Raji (cell line): ENCODE results near the gene RFTN1.
A peak's percentile ranks its signal among the peaks of the same experiment; 100 is the strongest.

ENCODE experiments used
- POLR2A ChIP-seq: IDR thresholded peaks from 2 replicates; pipeline ENCODE4 v1.6.1; 2011; ENCODE audit warnings: low read depth, low read length, control low read depth; ENCODE audit not compliant: insufficient read depth

Gene RFTN1

GRCh38 chr3:16538507-16538906 is 25.0 kb upstream of the RFTN1 start:
- no peak for TF ChIP-seq POLR2A

GRCh38 chr3:16536996-16537395 is 23.5 kb upstream of the RFTN1 start:
- no peak for TF ChIP-seq POLR2A

- TF ChIP-seq POLR2A = no peak
Measured at GRCh38 chr3:16536344-16536663, 22.8 kb upstream of the RFTN1 start.

GRCh38 chr3:16534640-16535262 is 21.3 kb upstream of the RFTN1 start:
- TF ChIP-seq POLR2A = no peak

DNA sequence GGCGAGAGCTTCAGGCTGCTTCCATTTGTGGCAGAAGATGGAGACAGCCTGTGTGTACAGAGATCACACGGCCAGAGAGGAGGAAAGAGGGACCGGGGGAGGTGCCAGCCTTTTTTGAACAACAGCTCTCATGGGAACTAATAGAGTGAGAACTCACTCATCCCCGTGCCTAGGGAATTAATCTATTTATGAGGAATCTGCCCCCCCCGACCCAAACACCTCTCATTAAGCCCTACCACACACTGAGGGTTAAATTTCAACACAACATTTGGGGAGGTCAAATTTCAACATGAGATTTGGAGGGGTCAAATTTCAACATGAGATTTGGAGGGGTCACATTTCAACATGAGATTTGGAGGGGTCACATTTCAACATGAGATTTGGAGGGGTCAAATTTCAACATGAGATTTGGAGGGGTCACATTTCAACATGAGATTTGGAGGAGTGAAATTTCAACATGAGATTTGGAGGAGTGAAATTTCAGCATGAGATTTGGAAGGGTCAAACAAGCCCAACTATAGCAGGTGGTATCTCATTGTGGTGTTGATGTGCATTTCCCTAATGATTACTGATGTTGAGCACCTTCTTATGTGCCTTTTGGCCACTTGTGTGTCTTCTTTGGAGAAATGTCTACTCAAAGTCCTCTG is 20.6 kb upstream of the RFTN1 start:
- no peak for TF ChIP-seq POLR2A

GRCh38 chr3:16529264-16529663 is 15.8 kb upstream of the RFTN1 start:
- no peak for TF ChIP-seq POLR2A

- TF ChIP-seq POLR2A = no peak
Measured at GRCh38 chr3:16528581-16528993, 15.1 kb upstream of the RFTN1 start.

GRCh38 chr3:16528106-16528505 is 14.6 kb upstream of the RFTN1 start:
- no peak for TF ChIP-seq POLR2A

DNA sequence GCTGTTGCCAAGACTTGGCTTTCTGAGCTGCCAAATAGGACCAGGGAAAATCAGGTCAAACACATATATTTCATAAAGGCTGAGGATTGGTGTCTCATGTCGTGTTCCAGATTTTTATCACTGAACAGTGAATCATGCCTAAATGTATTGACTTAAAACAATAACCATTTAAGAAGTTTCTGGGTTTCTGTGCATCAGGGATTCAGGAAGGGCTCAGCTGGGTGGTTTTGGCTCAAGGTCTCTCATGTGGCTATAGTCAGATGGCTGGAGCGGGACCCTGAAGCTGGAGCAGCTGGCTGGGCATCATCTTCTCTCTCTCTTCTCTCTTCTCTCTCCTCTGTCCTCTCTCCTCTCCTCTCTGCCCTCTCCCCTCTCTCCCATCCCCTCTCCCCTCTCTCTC is 10.7 kb upstream of the RFTN1 start:
- no peak for TF ChIP-seq POLR2A

DNA sequence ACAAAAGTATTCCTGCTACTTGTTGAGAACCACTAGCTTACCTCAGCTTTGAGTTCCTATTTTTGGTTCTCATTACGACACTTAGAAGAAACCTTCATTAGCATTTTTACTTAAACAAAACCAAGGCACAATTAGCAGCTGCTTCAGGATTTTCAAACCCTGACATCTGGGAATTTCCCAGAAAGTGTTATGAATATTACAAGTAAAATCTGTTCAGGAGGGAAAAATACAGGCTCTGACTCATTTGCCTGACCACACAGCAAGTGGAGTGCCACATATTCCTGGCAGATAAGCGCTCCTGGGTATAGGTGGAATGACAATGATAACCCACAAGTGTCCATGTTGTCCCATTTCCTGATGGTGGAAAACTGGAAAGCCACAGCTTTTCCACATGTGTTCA is 10.3 kb upstream of the RFTN1 start:
- TF ChIP-seq POLR2A = no peak

- no peak for TF ChIP-seq POLR2A
Measured at GRCh38 chr3:16522834-16523233, 9.3 kb upstream of the RFTN1 start.

- no peak for TF ChIP-seq POLR2A
Measured at GRCh38 chr3:16520970-16521881, 7.7 kb upstream of the RFTN1 start.

GRCh38 chr3:16520241-16520969 is 6.9 kb upstream of the RFTN1 start:
- no peak for TF ChIP-seq POLR2A

DNA sequence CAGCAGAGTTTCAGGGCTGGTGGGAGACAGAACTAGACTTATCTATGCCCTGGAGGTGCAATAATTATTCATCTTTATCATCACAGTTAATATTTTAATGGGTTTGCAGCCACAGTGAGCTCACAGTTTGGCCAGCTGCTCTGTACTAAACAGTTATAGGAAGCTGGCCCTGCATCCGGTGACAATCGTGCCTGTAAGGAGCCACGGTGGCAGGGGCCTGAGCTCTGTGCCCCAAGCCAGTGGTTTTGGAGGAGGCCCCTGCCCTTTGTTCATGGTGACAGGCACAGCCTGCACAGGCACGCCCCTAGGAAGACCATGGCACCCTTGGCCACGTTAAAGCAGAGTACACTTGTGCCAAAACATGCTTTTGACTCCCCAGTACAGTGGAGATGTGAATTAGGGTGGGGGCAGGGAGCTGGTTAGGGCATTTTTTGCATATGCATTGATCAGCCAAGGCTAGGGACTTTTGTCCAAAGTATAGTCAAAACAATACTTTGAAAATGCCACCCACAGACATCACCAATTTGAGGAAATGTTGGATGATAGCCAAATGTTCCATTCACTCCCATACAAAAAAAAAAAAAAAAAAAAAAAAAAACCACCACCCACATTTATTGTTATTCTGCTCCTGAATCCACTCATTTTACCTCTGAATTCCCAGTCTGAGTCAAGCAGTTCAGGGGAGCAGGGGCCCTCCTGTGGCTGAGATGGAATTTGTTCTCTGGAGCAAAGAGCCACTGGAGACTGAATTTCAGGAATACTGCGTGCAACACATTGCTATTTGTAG is 3.4 kb upstream of the RFTN1 start:
- 0 out of 2 replicates have a peak, but pooled peaks have one; percentile 22 for TF ChIP-seq POLR2A
